Ascending aorta (tissue), 2 donors: ENCODE data around the gene MYBPC2. TPM values are rescaled to one million over a fixed set of nuclear protein-coding genes. Genes with fewer than 3 reads are reported as not detected.

ENCODE experiments used
- DNase-seq, 2 donors: peaks; one replicate each; pipeline ENCODE4 v3.0.0-alpha.2; 2019; ENCODE audit warnings: low spot score in 2 of 2
- H3K27ac ChIP-seq, 2 donors: fragments of 200-600 bp; sonication (generic); one replicate each; pipeline ENCODE4 v1.5.1; 2016 to 2017; ENCODE audit warnings: mild to moderate bottlenecking in 1 of 2
- H3K27me3 ChIP-seq: fragments of 200-600 bp; sonication (generic); one replicate; pipeline ENCODE4 v1.5.1; 2017
- H3K36me3 ChIP-seq, 2 donors: fragments of 200-600 bp; sonication (generic); one replicate each; pipeline ENCODE4 v1.5.1; 2016
- H3K4me1 ChIP-seq, 2 donors: fragments of 200-600 bp; sonication (generic); one replicate each; pipeline ENCODE4 v1.5.1; 2016 to 2017; ENCODE audit warnings: mild to moderate bottlenecking in 1 of 2
- H3K4me3 ChIP-seq, 2 donors: fragments of 200-600 bp; sonication (generic); one replicate each; pipeline ENCODE4 v1.5.1; 2016 to 2017; ENCODE audit warnings: mild to moderate bottlenecking in 1 of 2
- H3K9me3 ChIP-seq, 2 donors: fragments of 200-600 bp; sonication (generic); one replicate each; pipeline ENCODE4 v1.5.1; 2016
- intact Hi-C: fragments of 100-400 bp; cut with DNase I; formaldehyde crosslinking; loops from one replicate; pipeline ENCODE4 v1.15.1; 2023
- total RNA-seq: library from RNA; depleted of rRNA; stranded (reverse); fragments of >200 nt; gene quantifications from one replicate; pipeline ENCODE4 v1.1.0, GENCODE V29; 2016
- TF ChIP-seq, protein P1 (sequence below), 3 experiments: fragments of 200-600 bp in 2 of 3; fragments of 450-650 bp in 1 of 3; sonication (generic) in 2 of 3; IDR thresholded peaks; one replicate each; pipeline ENCODE4 v1.5.1; 2016 to 2019; ENCODE audit warnings: antibody characterized with exemption in 3 of 3, mild to moderate bottlenecking in 1 of 3, moderate library complexity in 1 of 3

Gene MYBPC2
- total RNA-seq, 1 donor from 2014 or later = not detected

DNA sequence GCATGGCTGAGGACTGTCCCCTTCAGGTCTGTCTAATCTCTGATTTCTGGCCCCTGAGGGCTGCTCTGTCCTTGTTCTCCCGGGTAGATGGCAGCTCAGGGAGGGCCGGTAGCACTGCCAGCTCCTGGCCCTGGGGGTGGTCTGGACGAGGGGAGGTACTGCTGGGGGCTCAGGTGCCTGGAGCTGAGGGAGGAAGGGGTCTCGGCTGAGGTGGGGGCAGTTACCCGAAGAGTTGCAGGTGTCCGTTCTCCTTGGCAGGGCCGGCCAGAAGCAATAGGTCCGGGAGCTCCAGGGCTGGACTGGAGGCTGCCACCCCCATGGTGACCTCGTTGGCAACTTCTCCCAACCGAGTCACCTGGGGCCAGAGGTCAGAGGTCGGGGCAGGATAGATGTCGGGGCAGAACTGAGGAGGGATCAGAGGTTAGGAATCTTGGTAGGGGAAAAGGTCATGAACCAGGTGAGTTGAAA, 42.4 kb downstream of the MYBPC2 start:
- Histone ChIP-seq H3K36me3 (peaks cover 10 to 12% of the 10 kb centered on the region in 2 donors), H3K4me3 (no peak overlapping the region), H3K4me1 (peaks cover 8 to 12% of the 10 kb centered on the region in 2 donors), H3K27ac (no peak overlapping the region), H3K9me3 (no peaks in the 10 kb centered on the region), H3K27me3 (no peaks in the 10 kb centered on the region)
- DNase-seq = no peak
- intact Hi-C loops = loop anchor here (5.0 kb wide), 1 partner anchor 93 kb away; the partner anchor contains the start of gene POLD1
- TF ChIP-seq, protein P1, sequence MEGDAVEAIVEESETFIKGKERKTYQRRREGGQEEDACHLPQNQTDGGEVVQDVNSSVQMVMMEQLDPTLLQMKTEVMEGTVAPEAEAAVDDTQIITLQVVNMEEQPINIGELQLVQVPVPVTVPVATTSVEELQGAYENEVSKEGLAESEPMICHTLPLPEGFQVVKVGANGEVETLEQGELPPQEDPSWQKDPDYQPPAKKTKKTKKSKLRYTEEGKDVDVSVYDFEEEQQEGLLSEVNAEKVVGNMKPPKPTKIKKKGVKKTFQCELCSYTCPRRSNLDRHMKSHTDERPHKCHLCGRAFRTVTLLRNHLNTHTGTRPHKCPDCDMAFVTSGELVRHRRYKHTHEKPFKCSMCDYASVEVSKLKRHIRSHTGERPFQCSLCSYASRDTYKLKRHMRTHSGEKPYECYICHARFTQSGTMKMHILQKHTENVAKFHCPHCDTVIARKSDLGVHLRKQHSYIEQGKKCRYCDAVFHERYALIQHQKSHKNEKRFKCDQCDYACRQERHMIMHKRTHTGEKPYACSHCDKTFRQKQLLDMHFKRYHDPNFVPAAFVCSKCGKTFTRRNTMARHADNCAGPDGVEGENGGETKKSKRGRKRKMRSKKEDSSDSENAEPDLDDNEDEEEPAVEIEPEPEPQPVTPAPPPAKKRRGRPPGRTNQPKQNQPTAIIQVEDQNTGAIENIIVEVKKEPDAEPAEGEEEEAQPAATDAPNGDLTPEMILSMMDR (IDR thresholded peaks at IDR 0.05) = no peak

DNA sequence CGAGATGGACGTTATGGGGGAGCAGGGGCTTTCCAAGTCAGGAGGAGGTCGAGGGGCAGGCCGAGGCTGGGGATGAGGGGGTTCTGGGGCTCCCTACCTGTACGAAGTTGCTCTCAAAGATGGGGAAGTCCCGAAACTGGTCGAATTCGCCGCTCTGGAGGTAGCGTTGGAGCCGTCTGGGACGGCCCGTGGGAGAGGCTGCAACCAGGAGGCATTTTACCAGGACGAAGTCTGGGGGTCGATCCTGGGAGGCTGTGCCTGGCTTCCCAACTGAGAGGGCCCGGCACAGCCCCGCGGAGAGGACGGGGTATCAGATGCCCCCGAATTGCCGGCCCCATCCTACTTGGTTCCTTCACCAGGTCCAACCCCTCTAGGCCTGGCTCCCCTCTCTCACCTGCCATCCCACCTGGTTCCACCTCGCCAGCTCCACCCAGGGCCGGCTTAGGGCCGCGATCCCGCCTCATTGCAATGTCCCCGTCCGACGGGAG, 43.1 kb downstream of the MYBPC2 start:
- no peak for DNase-seq
- no peaks in the 10 kb centered on the region for H3K27me3 ChIP-seq
- peak overlapping the region; percentile 91 to 96 for H3K4me3 ChIP-seq
- intact Hi-C loops = loop anchor here (1.0 to 5.0 kb wide), 2 partner anchors 36 to 93 kb away; partner anchors contain the start of genes JOSD2 and POLD1
- peaks cover 8 to 12% of the 10 kb centered on the region in 2 donors for H3K4me1 ChIP-seq
- TF ChIP-seq, protein P1 (IDR thresholded peaks at IDR 0.05) = no peak
- no peaks in the 10 kb centered on the region for H3K9me3 ChIP-seq
- H3K27ac ChIP-seq = peak overlapping the region in 1 of 2 donors; percentile 19
- peaks cover 16 to 19% of the 10 kb centered on the region in 2 donors for H3K36me3 ChIP-seq

DNA sequence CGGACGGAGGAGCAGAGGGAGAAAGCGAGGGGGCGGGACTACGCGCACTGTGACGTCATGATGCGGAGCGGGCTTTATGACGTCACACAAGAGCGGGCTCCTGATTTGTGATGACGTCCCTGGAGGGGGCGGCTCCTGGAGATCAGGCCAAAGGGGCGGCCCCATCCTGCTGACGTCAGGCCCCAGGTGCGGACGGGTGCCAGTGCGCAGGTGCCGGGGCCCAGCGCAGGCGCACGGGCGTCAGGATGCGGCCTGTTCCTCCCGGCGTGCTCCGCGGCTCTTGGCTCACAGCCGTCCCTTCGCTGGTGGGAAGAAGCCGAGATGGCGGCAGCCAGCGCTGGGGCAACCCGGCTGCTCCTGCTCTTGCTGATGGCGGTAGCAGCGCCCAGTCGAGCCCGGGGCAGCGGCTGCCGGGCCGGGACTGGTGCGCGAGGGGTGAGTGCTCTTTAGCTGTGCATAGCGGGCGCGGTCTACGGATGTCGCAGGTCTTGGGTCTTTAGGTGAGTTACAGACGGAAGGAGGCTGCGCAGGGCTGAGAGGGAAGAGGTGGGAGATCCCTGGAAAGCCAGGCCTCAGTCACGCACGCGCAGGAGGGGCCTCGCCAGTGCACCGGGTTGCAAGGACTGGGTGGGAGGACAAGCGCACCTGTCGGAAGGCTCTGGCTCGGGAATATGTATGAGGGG, 43.7 kb downstream of the MYBPC2 start, which contains the start of the genes EMC10 and GARIN5A:
Gene EMC10, plus strand, starts transcription at position 284 of the 683 bp plus-strand sequence. Its CDS starts 38 bp downstream, at position 322.
Gene GARIN5A, minus strand, starts transcription at position 625 of the 683 bp plus-strand sequence. Its CDS starts 460 bp downstream, at position 165.
- peak within 1 kb of the TSS; percentile 41 to 55 for H3K27ac ChIP-seq
- intact Hi-C loops = loop anchor here (1.0 to 5.0 kb wide), 2 partner anchors 35 to 94 kb away; partner anchors contain the start of genes JOSD2 and POLD1
- peak within 1 kb of the TSS; percentile 91 to 96 for H3K4me3 ChIP-seq
- no peaks in the 10 kb centered on the region for H3K9me3 ChIP-seq
- peaks cover 22 to 25% of the 10 kb centered on the region in 2 donors for H3K36me3 ChIP-seq
- peaks cover 8 to 12% of the 10 kb centered on the region in 2 donors for H3K4me1 ChIP-seq
- DNase-seq = peak; percentile 65 to 93
- TF ChIP-seq, protein P1 (IDR thresholded peaks at IDR 0.05) = no peak
- no peaks in the 10 kb centered on the region for H3K27me3 ChIP-seq

DNA sequence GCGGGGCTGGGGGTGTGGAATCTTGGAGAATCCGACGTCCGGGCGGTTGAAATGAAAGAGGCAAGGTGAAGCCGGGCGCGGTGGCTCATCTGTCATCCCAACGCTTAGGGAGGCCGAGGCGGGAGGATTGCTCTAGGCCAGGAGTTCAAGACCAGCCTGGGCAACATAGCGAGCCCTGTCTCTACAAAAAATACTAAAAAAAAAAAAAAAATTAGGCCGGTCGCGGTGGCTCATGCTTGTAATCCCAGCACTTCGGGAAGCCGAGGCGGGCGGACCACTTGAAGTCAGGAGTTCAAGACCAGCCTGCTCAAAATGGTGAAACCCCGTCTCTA, 44.2 kb downstream of the MYBPC2 start:
- H3K4me3 ChIP-seq = peak overlapping the region; percentile 91 to 96
- TF ChIP-seq, protein P1 (IDR thresholded peaks at IDR 0.05) = no peak
- H3K27ac ChIP-seq = peak overlapping the region in 1 of 2 donors; percentile 41

DNA sequence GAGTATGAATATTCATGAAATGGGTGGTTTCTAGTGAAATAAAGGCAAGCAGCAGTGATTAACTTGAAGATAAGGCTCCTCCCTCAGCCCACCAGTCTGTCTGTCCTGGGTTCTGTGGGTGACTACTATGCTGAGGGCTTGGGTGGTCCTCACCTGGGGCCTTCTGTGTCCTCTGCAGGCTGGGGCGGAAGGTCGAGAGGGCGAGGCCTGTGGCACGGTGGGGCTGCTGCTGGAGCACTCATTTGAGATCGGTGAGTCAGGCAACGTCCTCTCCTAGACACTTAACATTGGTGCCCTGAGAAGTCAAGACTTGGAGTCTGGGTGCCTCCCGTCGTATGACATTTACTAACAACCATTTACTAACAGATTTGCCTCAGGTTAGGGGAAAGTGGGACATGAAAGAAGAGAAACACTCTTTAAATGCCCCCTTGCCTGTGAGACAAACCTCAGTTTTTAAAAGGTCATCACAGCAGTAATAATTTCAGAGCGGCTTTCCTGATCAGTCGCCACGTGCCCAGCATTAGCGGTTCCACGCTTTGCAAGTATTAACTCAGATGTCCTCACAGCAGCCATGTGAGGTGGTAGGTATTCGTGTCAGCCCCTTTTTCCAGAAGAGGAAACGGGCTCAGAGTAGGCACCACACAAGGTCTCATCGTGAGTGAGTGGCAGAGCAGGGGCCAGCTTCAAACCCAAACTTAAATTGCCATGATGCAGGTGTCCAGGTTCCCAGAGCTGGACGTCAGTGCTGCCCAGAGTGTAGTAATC, 45.2 kb downstream of the MYBPC2 start:
- Histone ChIP-seq H3K36me3 (peaks cover 35 to 40% of the 10 kb centered on the region in 2 donors), H3K27ac (no peak overlapping the region), H3K27me3 (no peaks in the 10 kb centered on the region), H3K4me1 (peaks cover 8 to 12% of the 10 kb centered on the region in 2 donors), H3K9me3 (no peaks in the 10 kb centered on the region), H3K4me3 (peak overlapping the region in 1 of 2 donors; percentile 91)
- intact Hi-C loops = loop anchor here (5.0 kb wide), 1 partner anchor 96 kb away; the partner anchor contains the start of gene POLD1
- TF ChIP-seq, protein P1 (IDR thresholded peaks at IDR 0.05) = no peak
- DNase-seq = no peak

More for the DNA sequence above, 44.2 kb downstream of the MYBPC2 start:
- Histone ChIP-seq H3K27me3 (no peaks in the 10 kb centered on the region), H3K36me3 (peaks cover 27 to 30% of the 10 kb centered on the region in 2 donors), H3K9me3 (no peaks in the 10 kb centered on the region), H3K4me1 (peaks cover 8 to 12% of the 10 kb centered on the region in 2 donors)
- intact Hi-C loops = loop anchor here (1.0 to 5.0 kb wide), 2 partner anchors 34 to 95 kb away; partner anchors contain the start of genes JOSD2 and POLD1
- DNase-seq = no peak
